H1 (cell line): Measurements from ENCODE around the gene NID1.

ENCODE experiments used
- BRCA1 ChIP-seq: IDR thresholded peaks from 2 replicates; pipeline ENCODE4 v1.6.1; 2012; ENCODE audit warnings: low read depth, low read length, improper control_type of control experiment
- CTCF ChIP-seq, 3 experiments: IDR thresholded peaks; 1 replicate in 2 of 3; 2 replicates in 1 of 3; pipeline versions ENCODE4 v1.5.1 to v1.6.1; 2011; ENCODE audit warnings: low read length in 3 of 3, mild to moderate bottlenecking in 3 of 3, inconsistent platforms in 2 of 3, low read depth in 1 of 3, moderate library complexity in 1 of 3; ENCODE audit not compliant: insufficient read depth in 1 of 3; ENCODE audit errors: control extremely low read depth in 1 of 3
- EZH2 ChIP-seq: fragments of 200-600 bp; sonication (generic); IDR thresholded peaks from 2 replicates; pipeline ENCODE4 v1.7.1; 2012; ENCODE audit warnings: low read depth, mild to moderate bottlenecking, moderate library complexity, low read length, inconsistent platforms; ENCODE audit not compliant: severe bottlenecking
- GABPA ChIP-seq: IDR thresholded peaks from 2 replicates; pipeline ENCODE4 v1.6.1; 2011; ENCODE audit warnings: mild to moderate bottlenecking, low read length, moderate library complexity, borderline replicate concordance; ENCODE audit not compliant: insufficient read depth
- JUN ChIP-seq: IDR thresholded peaks from 2 replicates; pipeline ENCODE4 v1.6.1; 2011; ENCODE audit warnings: low read depth, mild to moderate bottlenecking, improper control_type of control experiment, low read length
- POLR2A ChIP-seq, 2 experiments: IDR thresholded peaks; 1 replicate in 1 of 2; 2 replicates in 1 of 2; pipeline ENCODE4 v1.6.1; 2011; ENCODE audit warnings: low read depth in 2 of 2, low read length in 2 of 2, mild to moderate bottlenecking in 2 of 2; ENCODE audit errors: control extremely low read depth in 1 of 2
- POLR2AphosphoS5 ChIP-seq: IDR thresholded peaks from 2 replicates; pipeline ENCODE4 v1.6.1; 2011; ENCODE audit warnings: low read depth, low read length
- SP2 ChIP-seq: IDR thresholded peaks from 2 replicates; pipeline ENCODE4 v1.6.1; 2012; ENCODE audit warnings: mild to moderate bottlenecking, low read length, inconsistent platforms
- SRF ChIP-seq: IDR thresholded peaks from 2 replicates; pipeline ENCODE4 v1.6.1; 2011; ENCODE audit warnings: mild to moderate bottlenecking, low read depth, low read length, moderate library complexity
- YY1 ChIP-seq: IDR thresholded peaks from 2 replicates; pipeline ENCODE4 v1.6.1; 2011; ENCODE audit warnings: low read depth, mild to moderate bottlenecking, low read length

DNA sequence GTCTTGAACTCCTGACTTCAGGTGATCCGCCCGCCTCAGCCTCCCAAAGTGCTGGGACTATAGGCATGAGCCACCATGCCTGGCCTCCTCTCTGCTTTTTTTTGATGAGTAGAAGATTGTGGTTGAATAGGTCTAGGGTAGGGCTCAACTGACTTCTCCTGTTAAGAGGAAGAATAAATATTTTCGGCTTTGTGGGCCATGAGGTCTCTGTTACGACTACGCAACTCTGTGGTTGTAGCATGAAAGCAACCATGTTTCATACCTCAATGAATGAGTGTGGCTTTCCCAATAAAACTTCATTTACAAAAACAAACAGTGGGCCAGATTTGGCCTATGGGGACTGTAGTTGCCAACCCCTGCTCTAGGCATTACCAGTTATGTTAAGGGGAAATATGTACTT is 67.8 kb downstream of the NID1 start:
- no peak for TF ChIP-seq EZH2
- TF ChIP-seq CTCF (IDR thresholded peaks at IDR 0.05; ENCODE audit: control extremely low read depth in 1 of 3, insufficient read depth in 1 of 3, low read depth in 1 of 3, low read length in 3 of 3): no peak
- no peak for TF ChIP-seq POLR2AphosphoS5
- no peak for TF ChIP-seq BRCA1
- TF ChIP-seq SRF: no peak
- no peak for TF ChIP-seq GABPA
- TF ChIP-seq SP2: no peak
- TF ChIP-seq YY1: no peak
- no peak for TF ChIP-seq JUN
- TF ChIP-seq POLR2A (IDR thresholded peaks at IDR 0.05; ENCODE audit: control extremely low read depth in 1 of 2, low read depth in 2 of 2, low read length in 2 of 2): no peak
